ENCODE results near the gene EDNRA. TPM values are rescaled to one million over a fixed set of nuclear protein-coding genes. Genes with fewer than 3 reads are reported as not detected.

The EDNRA gene
- total RNA-seq, 4 donors from 2014 or later: 3.4 to 18.7 (median 7.7) TPM

DNA sequence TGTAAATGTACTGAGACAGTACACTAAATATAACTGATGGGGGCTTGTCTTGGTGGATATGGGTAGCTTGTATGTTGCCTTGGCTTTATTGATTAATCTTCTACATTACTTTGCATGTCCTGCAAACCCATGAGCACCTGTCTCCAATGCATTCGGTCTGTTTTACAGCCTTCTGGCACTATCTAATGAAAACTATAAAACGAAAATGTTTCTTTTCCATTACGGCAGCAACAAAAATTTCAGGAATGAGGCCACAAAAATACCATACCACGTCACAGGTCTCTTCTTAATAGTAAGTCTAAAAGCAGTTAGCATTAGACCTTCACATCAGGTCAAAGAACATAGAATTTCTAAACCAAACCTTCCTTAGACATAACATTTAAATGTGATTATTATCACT lies 49.8 kb downstream of the EDNRA start:
- no peak for ATAC-seq
- 64 to 73% methylated on average over 4 of the region's 4 CpGs for WGBS, 2 donors (ENCODE audit: low coverage in 1 of 2)
- H3K36me3 ChIP-seq: no peaks in the 10 kb centered on the region
- H3K27me3 ChIP-seq: no peaks in the 10 kb centered on the region
- H3K4me1 ChIP-seq: no peaks in the 10 kb centered on the region
- H3K4me3 ChIP-seq: no peak overlapping the region
- no peak overlapping the region for H3K27ac ChIP-seq
- TF ChIP-seq, protein P1, sequence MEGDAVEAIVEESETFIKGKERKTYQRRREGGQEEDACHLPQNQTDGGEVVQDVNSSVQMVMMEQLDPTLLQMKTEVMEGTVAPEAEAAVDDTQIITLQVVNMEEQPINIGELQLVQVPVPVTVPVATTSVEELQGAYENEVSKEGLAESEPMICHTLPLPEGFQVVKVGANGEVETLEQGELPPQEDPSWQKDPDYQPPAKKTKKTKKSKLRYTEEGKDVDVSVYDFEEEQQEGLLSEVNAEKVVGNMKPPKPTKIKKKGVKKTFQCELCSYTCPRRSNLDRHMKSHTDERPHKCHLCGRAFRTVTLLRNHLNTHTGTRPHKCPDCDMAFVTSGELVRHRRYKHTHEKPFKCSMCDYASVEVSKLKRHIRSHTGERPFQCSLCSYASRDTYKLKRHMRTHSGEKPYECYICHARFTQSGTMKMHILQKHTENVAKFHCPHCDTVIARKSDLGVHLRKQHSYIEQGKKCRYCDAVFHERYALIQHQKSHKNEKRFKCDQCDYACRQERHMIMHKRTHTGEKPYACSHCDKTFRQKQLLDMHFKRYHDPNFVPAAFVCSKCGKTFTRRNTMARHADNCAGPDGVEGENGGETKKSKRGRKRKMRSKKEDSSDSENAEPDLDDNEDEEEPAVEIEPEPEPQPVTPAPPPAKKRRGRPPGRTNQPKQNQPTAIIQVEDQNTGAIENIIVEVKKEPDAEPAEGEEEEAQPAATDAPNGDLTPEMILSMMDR (IDR thresholded peaks at IDR 0.05): no peak
- TF ChIP-seq POLR2AphosphoS5 (IDR thresholded peaks at IDR 0.05): no peak
- no peak for TF ChIP-seq POLR2A (IDR thresholded peaks at IDR 0.05)
- TF ChIP-seq EP300 (IDR thresholded peaks at IDR 0.05): no peak
- H3K9me3 ChIP-seq: no peaks in the 10 kb centered on the region

DNA sequence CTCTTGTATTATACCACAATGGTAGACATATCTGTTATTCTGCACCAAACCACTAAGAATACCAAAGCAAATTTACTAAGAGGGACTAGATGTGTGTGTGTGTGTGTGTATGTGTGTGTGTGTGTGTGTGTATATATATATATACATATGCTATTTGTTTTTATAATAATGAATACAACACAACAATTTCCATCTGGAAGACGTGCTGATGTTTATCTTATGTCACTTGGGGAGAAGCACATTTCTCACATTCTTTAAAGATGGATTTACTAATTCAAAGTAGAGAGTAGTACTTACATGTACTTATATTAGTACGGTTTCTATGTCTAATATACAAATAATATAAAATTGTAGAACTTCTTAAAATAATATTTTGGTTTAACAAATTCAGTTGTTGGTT lies 52.0 kb downstream of the EDNRA start:
- ATAC-seq: no peak
- H3K36me3 ChIP-seq: no peaks in the 10 kb centered on the region
- TF ChIP-seq POLR2A (IDR thresholded peaks at IDR 0.05) (no peak), EP300 (IDR thresholded peaks at IDR 0.05) (no peak), POLR2AphosphoS5 (IDR thresholded peaks at IDR 0.05) (no peak)
- TF ChIP-seq, protein P1 (IDR thresholded peaks at IDR 0.05): no peak
- WGBS, 2 donors (ENCODE audit: low coverage in 1 of 2): 54 to 55% methylated on average over 2 of the region's 2 CpGs
- no peak overlapping the region for H3K4me3 ChIP-seq
- H3K4me1 ChIP-seq: no peaks in the 10 kb centered on the region
- H3K27me3 ChIP-seq: no peaks in the 10 kb centered on the region
- no peak overlapping the region for H3K27ac ChIP-seq
- no peaks in the 10 kb centered on the region for H3K9me3 ChIP-seq

DNA sequence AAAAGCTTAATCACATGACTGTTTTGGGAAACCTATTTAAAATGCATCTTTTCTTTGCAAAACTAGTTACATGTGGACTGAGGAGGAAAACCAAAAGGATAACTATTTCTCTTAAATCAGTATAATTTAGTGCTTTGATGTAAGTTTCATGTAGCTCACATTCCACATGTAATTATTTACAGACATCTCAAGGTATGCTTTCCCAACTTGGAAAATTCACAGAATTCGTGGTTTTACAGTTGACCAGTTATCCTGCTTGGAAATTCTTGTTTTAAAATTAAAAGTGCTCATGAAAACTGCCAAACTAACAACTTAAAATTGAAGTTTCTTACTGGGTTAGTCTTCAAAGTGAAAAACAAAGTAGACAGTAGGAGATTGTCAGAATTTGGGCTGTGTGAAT lies 52.4 kb downstream of the EDNRA start:
- Histone ChIP-seq H3K9me3 (no peaks in the 10 kb centered on the region), H3K27me3 (no peaks in the 10 kb centered on the region), H3K36me3 (no peaks in the 10 kb centered on the region), H3K4me3 (no peak overlapping the region), H3K4me1 (no peaks in the 10 kb centered on the region), H3K27ac (no peak overlapping the region)
- 86 to 89% methylated on average over 1 of the region's 1 CpG for WGBS, 2 donors (ENCODE audit: low coverage in 1 of 2)
- TF ChIP-seq, protein P1 (IDR thresholded peaks at IDR 0.05): no peak
- TF ChIP-seq POLR2A (IDR thresholded peaks at IDR 0.05) (no peak), EP300 (IDR thresholded peaks at IDR 0.05) (no peak), POLR2AphosphoS5 (IDR thresholded peaks at IDR 0.05) (no peak)
- ATAC-seq: no peak

DNA sequence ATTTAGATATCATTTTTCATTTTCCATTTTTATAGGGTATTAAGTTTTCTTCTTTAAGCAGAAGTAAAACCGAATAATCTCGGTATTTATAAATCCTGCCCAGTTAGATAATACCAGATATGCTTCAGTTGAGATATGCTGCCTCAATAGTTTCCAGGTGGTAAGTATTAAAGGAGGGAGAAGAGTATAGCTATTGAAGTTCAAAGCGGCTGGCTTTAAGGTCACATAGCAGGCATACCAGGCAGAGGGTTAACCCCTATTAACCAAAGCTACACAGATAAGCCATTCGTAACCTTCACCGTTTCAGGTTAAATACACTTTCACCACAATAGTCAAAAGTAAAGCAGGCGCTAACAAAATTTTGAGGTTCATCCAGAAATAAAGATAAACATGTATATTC lies 54.2 kb downstream of the EDNRA start:
- no peaks in the 10 kb centered on the region for H3K4me1 ChIP-seq
- no peak overlapping the region for H3K27ac ChIP-seq
- no peaks in the 10 kb centered on the region for H3K9me3 ChIP-seq
- TF ChIP-seq, protein P1 (IDR thresholded peaks at IDR 0.05): no peak
- TF ChIP-seq POLR2AphosphoS5 (IDR thresholded peaks at IDR 0.05) (no peak), POLR2A (IDR thresholded peaks at IDR 0.05) (no peak), EP300 (IDR thresholded peaks at IDR 0.05) (no peak)
- H3K36me3 ChIP-seq: no peaks in the 10 kb centered on the region
- WGBS, 2 donors (ENCODE audit: low coverage in 1 of 2): 61 to 69% methylated on average over 5 to 6 of the region's 6 CpGs
- H3K27me3 ChIP-seq: no peaks in the 10 kb centered on the region
- H3K4me3 ChIP-seq: no peak overlapping the region
- no peak for ATAC-seq

DNA sequence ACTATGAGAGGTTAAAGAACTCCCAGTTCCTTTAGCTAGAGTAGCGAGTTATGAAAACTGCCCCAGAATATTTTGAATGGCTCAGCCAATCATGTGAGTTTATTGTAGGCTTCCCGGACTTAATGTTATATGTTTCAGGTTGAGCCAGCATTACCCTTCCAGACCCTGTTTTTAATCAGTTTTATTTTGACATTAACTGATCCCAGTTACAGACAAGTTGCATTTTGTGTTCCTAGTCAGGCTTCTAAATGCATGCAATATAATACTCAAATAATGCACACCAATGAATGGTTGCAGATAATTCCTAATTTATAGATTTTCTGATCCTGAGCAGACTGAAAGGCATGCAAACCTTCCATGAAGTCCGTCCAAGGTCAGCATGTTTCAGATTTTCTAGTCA lies 57.8 kb downstream of the EDNRA start:
- no peak overlapping the region for H3K4me3 ChIP-seq
- no peaks in the 10 kb centered on the region for H3K36me3 ChIP-seq
- no peak overlapping the region for H3K27ac ChIP-seq
- H3K9me3 ChIP-seq: no peaks in the 10 kb centered on the region
- TF ChIP-seq EP300 (IDR thresholded peaks at IDR 0.05) (no peak), POLR2AphosphoS5 (IDR thresholded peaks at IDR 0.05) (no peak), POLR2A (IDR thresholded peaks at IDR 0.05) (no peak)
- TF ChIP-seq, protein P1 (IDR thresholded peaks at IDR 0.05): no peak
- WGBS, 2 donors (ENCODE audit: low coverage in 1 of 2): 61 to 89% methylated on average over 2 to 3 of the region's 3 CpGs
- no peaks in the 10 kb centered on the region for H3K4me1 ChIP-seq
- ATAC-seq: no peak
- H3K27me3 ChIP-seq: no peaks in the 10 kb centered on the region
